ENCODE measurements around the gene GOLT1B.
"Not testable (repeated sequence)": the region's sequence is repeated elsewhere in the genome, so short reads cannot be mapped to it uniquely, and the experiment has no call there.

DNA sequence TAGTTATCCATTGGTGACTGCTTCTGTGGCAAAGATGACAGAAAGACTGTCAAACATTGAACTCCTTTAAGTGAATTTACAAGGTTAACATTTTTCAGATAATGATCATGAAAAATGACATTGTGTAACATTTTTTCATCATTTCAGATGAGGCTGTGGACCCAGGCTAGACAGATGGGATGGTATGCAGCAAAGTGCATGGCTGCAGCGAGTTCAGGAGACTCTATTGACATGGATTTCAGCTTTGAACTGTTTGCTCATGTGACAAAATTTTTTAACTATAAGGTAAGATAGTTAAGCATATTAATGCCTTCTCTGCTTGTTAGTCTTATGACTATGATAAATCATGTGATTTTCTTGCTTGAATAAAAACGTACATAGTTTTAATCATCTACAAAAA lies 34.3 kb upstream of the GOLT1B start:
- TF ChIP-seq EZH2phosphoT487 (IDR thresholded peaks at IDR 0.05; ENCODE audit: borderline replicate concordance, low read length); EZH2 (IDR thresholded peaks at IDR 0.05; ENCODE audit: low read length, unreplicated experiment): not testable (repeated sequence)
- TF ChIP-seq, protein P1, sequence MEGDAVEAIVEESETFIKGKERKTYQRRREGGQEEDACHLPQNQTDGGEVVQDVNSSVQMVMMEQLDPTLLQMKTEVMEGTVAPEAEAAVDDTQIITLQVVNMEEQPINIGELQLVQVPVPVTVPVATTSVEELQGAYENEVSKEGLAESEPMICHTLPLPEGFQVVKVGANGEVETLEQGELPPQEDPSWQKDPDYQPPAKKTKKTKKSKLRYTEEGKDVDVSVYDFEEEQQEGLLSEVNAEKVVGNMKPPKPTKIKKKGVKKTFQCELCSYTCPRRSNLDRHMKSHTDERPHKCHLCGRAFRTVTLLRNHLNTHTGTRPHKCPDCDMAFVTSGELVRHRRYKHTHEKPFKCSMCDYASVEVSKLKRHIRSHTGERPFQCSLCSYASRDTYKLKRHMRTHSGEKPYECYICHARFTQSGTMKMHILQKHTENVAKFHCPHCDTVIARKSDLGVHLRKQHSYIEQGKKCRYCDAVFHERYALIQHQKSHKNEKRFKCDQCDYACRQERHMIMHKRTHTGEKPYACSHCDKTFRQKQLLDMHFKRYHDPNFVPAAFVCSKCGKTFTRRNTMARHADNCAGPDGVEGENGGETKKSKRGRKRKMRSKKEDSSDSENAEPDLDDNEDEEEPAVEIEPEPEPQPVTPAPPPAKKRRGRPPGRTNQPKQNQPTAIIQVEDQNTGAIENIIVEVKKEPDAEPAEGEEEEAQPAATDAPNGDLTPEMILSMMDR (conservative IDR thresholded peaks at IDR 0.05; ENCODE audit: low read depth, low read length), result not testable (repeated sequence)

Data from PC-3 (cell line).